Panc1 (cell line): ENCODE data around the gene HTR4. TPM values are rescaled to one million over a fixed set of nuclear protein-coding genes. Genes with fewer than 3 reads are reported as not detected.

ENCODE experiments used
- ATAC-seq: fragments of 200-7000 bp; cut with Tn5 transposase; 2 replicates; pipeline ENCODE4 v1.9.1; 2020; ENCODE audit warnings: mild to moderate bottlenecking, moderate library complexity
- BruUV-seq: library from RNA; stranded (reverse); fragments of 400-500 nt; replicated peaks from 2 replicates; lab custom pipeline; 2021; lab: Mats Ljungman, UMichigan
- CTCF ChIA-PET: fragments of 300-600 bp; sonication (Branson Sonifier 250); formaldehyde crosslinking; loops from one replicate; lab custom pipeline; 2022; ENCODE audit warnings: antibody characterized with exemption; lab: Charles Lee
- POLR2A ChIA-PET: fragments of 300-600 bp; sonication (Branson Sonifier 250); formaldehyde crosslinking; loops from one replicate; lab custom pipeline; 2022; ENCODE audit warnings: antibody characterized with exemption; lab: Charles Lee
- DNase-seq: peaks from one replicate; pipeline ENCODE4 v3.0.0-alpha.2; 2010; ENCODE audit warnings: low read depth, low spot score
- H3K27ac ChIP-seq: 2 replicates; pipeline ENCODE4 v1.5.1; 2011; ENCODE audit warnings: mild to moderate bottlenecking, low read length, inconsistent platforms
- H3K27me3 ChIP-seq: fragments of 200-500 bp; sonication (Bioruptor generic); 2 replicates; pipeline ENCODE4 v1.6.0; 2014; ENCODE audit warnings: low read length, inconsistent platforms; ENCODE audit not compliant: control insufficient read depth, insufficient read depth
- H3K36me3 ChIP-seq: fragments of 200-500 bp; sonication (Bioruptor generic); 2 replicates; pipeline ENCODE4 v1.5.1; 2014; ENCODE audit warnings: inconsistent platforms, mild to moderate bottlenecking, low read length, moderate library complexity; ENCODE audit not compliant: control insufficient read depth, insufficient read depth
- H3K4me1 ChIP-seq: 2 replicates; pipeline ENCODE4 v1.5.1; 2011; ENCODE audit warnings: inconsistent platforms, mild to moderate bottlenecking, low read length, moderate library complexity; ENCODE audit not compliant: control insufficient read depth, insufficient read depth
- H3K4me3 ChIP-seq, 2 experiments: 2 replicates each; pipeline ENCODE4 v1.5.1; 2011 to 2012; ENCODE audit warnings: low read depth in 2 of 2, low read length in 2 of 2, mild to moderate bottlenecking in 2 of 2, inconsistent platforms in 1 of 2, moderate library complexity in 1 of 2
- H3K9me3 ChIP-seq: fragments of 200-500 bp; sonication (Bioruptor generic); 2 replicates; pipeline ENCODE4 v1.5.1; 2014; ENCODE audit warnings: low read depth, mild to moderate bottlenecking, inconsistent platforms, low read length, moderate library complexity; ENCODE audit not compliant: control insufficient read depth, insufficient read depth
- CTCF ChIP-seq: fragments of 450-650 bp; IDR thresholded peaks from 2 replicates; pipeline ENCODE4 v1.5.1; 2017; ENCODE audit warnings: mild to moderate bottlenecking
- POLR2AphosphoS5 ChIP-seq: IDR thresholded peaks from 2 replicates; pipeline ENCODE4 v1.6.1; 2012; ENCODE audit warnings: mild to moderate bottlenecking, low read depth, low read length, moderate library complexity
- REST ChIP-seq, 2 experiments: IDR thresholded peaks; 2 replicates each; pipeline ENCODE4 v1.6.1; 2011 to 2012; ENCODE audit warnings: low read depth in 2 of 2, control low read depth in 1 of 2, low read length in 1 of 2, mild to moderate bottlenecking in 1 of 2, moderate library complexity in 1 of 2; ENCODE audit not compliant: insufficient read depth in 1 of 2
- SIN3A ChIP-seq: IDR thresholded peaks from 2 replicates; pipeline ENCODE4 v1.6.1; 2012; ENCODE audit warnings: low read depth, mild to moderate bottlenecking, low read length, moderate library complexity, borderline replicate concordance; ENCODE audit not compliant: insufficient read depth
- TCF7L2 ChIP-seq: IDR thresholded peaks from 2 replicates; pipeline ENCODE4 v1.6.1; 2011; ENCODE audit warnings: mild to moderate bottlenecking, low read depth, low read length, inconsistent platforms
- in situ Hi-C: cut with HindIII; loops from 2 replicates; pipeline ENCODE4 v1.10.0; 2016; ENCODE audit warnings: low sequenced_read_pairs, low pct_unique_long_range_greater_than_20kb
- intact Hi-C: fragments of 100-400 bp; cut with micrococcal nuclease; formaldehyde crosslinking; loops from one replicate; pipeline ENCODE4 v1.10.0; 2022; ENCODE audit not compliant: unreplicated experiment
- total RNA-seq: library from RNA; stranded (reverse); gene quantifications from one replicate; pipeline ENCODE4 v1.2.1, GENCODE V29; 2021; ENCODE audit not compliant: unreplicated experiment

Gene HTR4
- total RNA-seq, 1 experiment from 2014 or later, result not detected

GRCh38 chr5:148465381-148466235, 188.7 kb downstream of the HTR4 start:
- Histone ChIP-seq H3K4me1 (no peaks in the 10 kb centered on the region), H3K27ac (no peak overlapping the region), H3K9me3 (no peaks in the 10 kb centered on the region), H3K36me3 (no peaks in the 10 kb centered on the region), H3K4me3 (no peak overlapping the region), H3K27me3 (no peaks in the 10 kb centered on the region; the same call in 1 of the 2 replicates)
- ChIA-PET CTCF (no interaction called here), POLR2A (no interaction called here)
- no TSS peak for BruUV-seq
- DNase-seq (no peak), ATAC-seq (no peak)
- intact Hi-C loops (no loop called here), in situ Hi-C loops (no loop called here)
- TF ChIP-seq POLR2AphosphoS5, result no peak
- no peak for TF ChIP-seq CTCF
- TF ChIP-seq TCF7L2, result no peak
- no peak for TF ChIP-seq REST (IDR thresholded peaks at IDR 0.05; ENCODE audit: insufficient read depth in 1 of 2, low read depth in 2 of 2, low read length in 1 of 2)
- TF ChIP-seq SIN3A, result no peak

- DNase-seq (no peak), ATAC-seq (no peak)
- TF ChIP-seq CTCF, result no peak
- no peak for TF ChIP-seq TCF7L2
- no peak for TF ChIP-seq POLR2AphosphoS5
- TF ChIP-seq REST (IDR thresholded peaks at IDR 0.05; ENCODE audit: insufficient read depth in 1 of 2, low read depth in 2 of 2, low read length in 1 of 2), result no peak
- no peak for TF ChIP-seq SIN3A
- no peak overlapping the region for H3K27ac ChIP-seq
- H3K36me3 ChIP-seq, result no peaks in the 10 kb centered on the region
- CTCF ChIA-PET, result interaction anchor here (2.2 kb wide), 1 partner anchor 271 kb away, joined by 6 read pairs; no protein-coding TSS in a partner anchor
- H3K4me3 ChIP-seq, result no peak overlapping the region
- intact Hi-C loops (loop anchor here (10.0 kb wide), 1 partner anchor 575 kb away; no protein-coding TSS in a partner anchor), in situ Hi-C loops (no loop called here)
- H3K4me1 ChIP-seq, result no peaks in the 10 kb centered on the region
- H3K27me3 ChIP-seq, result no peaks in the 10 kb centered on the region
- no TSS peak for BruUV-seq
- POLR2A ChIA-PET, result interaction anchor here (0.7 kb wide), 1 partner anchor 86 kb away, joined by 4 read pairs; no protein-coding TSS in a partner anchor
- H3K9me3 ChIP-seq, result no peaks in the 10 kb centered on the region
These were observed 194.7 kb downstream of the HTR4 start for GRCh38 chr5:148459669-148460068.
